GM23248 (cell line): Measurements from ENCODE around the gene SNAPC1.

Source experiments
- EZH2 ChIP-seq: fragments of 200-600 bp; sonication (generic); IDR thresholded peaks from 2 replicates; pipeline ENCODE4 v1.6.1; 2018; ENCODE audit warnings: antibody characterized with exemption, mild to moderate bottlenecking; ENCODE audit not compliant: insufficient read depth, poor library complexity, severe bottlenecking
- EZH2phosphoT487 ChIP-seq: fragments of 200-600 bp; sonication (generic); IDR thresholded peaks from 2 replicates; pipeline ENCODE4 v1.6.1; 2018; ENCODE audit warnings: antibody characterized with exemption, moderate library complexity, mild to moderate bottlenecking, low read depth; ENCODE audit not compliant: insufficient read depth

- TF ChIP-seq EZH2phosphoT487 (no peak), EZH2 (no peak)
Observed at GRCh38 chr14:61746881-61747280, 15.3 kb upstream of the SNAPC1 start.
